Daoy (cell line): ENCODE results near the gene MTHFD1. TPM values are rescaled to one million over a fixed set of nuclear protein-coding genes. Genes with fewer than 3 reads are reported as not detected.

Experiments
- total RNA-seq: library from RNA; depleted of rRNA; stranded (reverse); fragments of >200 nt; shearing (Covaris generic); gene quantifications from 2 replicates; pipeline ENCODE4 v1.2.3, GENCODE V29; 2014; rRNA removed

The MTHFD1 gene
- total RNA-seq, 1 experiment from 2014 or later = 63.7 TPM

Other genes with a start within 250 kb of the MTHFD1 start
- gene ESR2, start 94.0 kb upstream of the MTHFD1 start, total RNA-seq = 0.74 TPM in 1 of 2 replicates, not detected in the other
- gene AKAP5, start 77.1 kb downstream of the MTHFD1 start, total RNA-seq = 1.6 and 2.9 TPM in 2 replicates
- gene ZBTB25, start 115.5 kb downstream of the MTHFD1 start, total RNA-seq = 2.0 and 2.8 TPM in 2 replicates
- 31.3 and 47.0 TPM in 2 replicates for gene ZBTB1, start 116.4 kb downstream of the MTHFD1 start, total RNA-seq
- gene HSPA2, start 152.4 kb downstream of the MTHFD1 start, total RNA-seq = 5.6 and 6.1 TPM in 2 replicates
- 0.18 and 0.63 TPM in 2 replicates for gene PPP1R36, start 161.6 kb downstream of the MTHFD1 start, total RNA-seq